ENCODE measurements around the gene EIF6. TPM values are rescaled to one million over a fixed set of nuclear protein-coding genes. Genes with fewer than 3 reads are reported as not detected.

EIF6 gene
- total and polyA plus RNA-seq, 2 donors (not counting 1 experiment from before 2014, with no cell fraction given), result 74.1 to 81.2 TPM

- TF ChIP-seq EZH2 (IDR thresholded peaks at IDR 0.05; ENCODE audit: borderline replicate concordance, insufficient read depth, low read depth, low read length, poor library complexity, severe bottlenecking), result no peak
- TF ChIP-seq CTCF (IDR thresholded peaks at IDR 0.05), result no peak
- POLR2A ChIA-PET, result interaction anchor here (0.5 kb wide), 1 partner anchor 1226 kb away, joined by 6 read pairs; no protein-coding TSS in a partner anchor
- no peaks in the 10 kb centered on the region for H3K4me1 Mint-ChIP-seq
- 98% methylated on average over 6 of the region's 6 CpGs for WGBS (ENCODE audit: insufficient coverage)
- no peak for DNase-seq
- H3K4me1 ChIP-seq (ENCODE audit: control insufficient read depth in 2 of 2, insufficient read depth in 2 of 2, low read length in 2 of 2), result no peaks in the 10 kb centered on the region
- no peak overlapping the region for H3K4me3 ChIP-seq (ENCODE audit: control extremely low read depth in 1 of 5, extremely low read depth in 1 of 5, insufficient read depth in 1 of 5, low read depth in 2 of 5, low read length in 4 of 5)
- no peak overlapping the region for H3K4me2 ChIP-seq (replicated peaks; ENCODE audit: low read depth, low read length, poor library complexity, severe bottlenecking)
- no peaks in the 10 kb centered on the region for H3K27me3 Mint-ChIP-seq
- no peaks in the 10 kb centered on the region for H3K9me3 Mint-ChIP-seq (ENCODE audit: insufficient read depth)
- no peak overlapping the region for H3K4me3 Mint-ChIP-seq
- H3K9ac ChIP-seq (ENCODE audit: low read length), result no peak overlapping the region
- peaks cover 35% of the 10 kb centered on the region for H3K79me2 ChIP-seq (ENCODE audit: control insufficient read depth, insufficient read depth, low read length)
- H4K20me1 ChIP-seq (ENCODE audit: control insufficient read depth, insufficient read depth, low read length, poor library complexity, severe bottlenecking), result peaks cover 8% of the 10 kb centered on the region
- H3K9me3 ChIP-seq (ENCODE audit: control extremely low read depth in 1 of 3, control insufficient read depth in 2 of 3, insufficient read depth in 1 of 3, low read length in 2 of 3), result no peaks in the 10 kb centered on the region
- CTCF ChIA-PET, result no interaction called here
- peaks cover 0 to 14% of the 10 kb centered on the region in 2 experiments for H3K36me3 ChIP-seq (replicated peaks in 1 of 2; ENCODE audit: control extremely low read depth in 1 of 2, control insufficient read depth in 1 of 2, extremely low read depth in 1 of 2, insufficient read depth in 2 of 2, low read length in 1 of 2)
- no peaks in the 10 kb centered on the region for H3K27me3 ChIP-seq (replicated peaks in 1 of 4; ENCODE audit: control extremely low read depth in 1 of 4, control insufficient read depth in 3 of 4, insufficient read depth in 4 of 4, low read length in 3 of 4)
- ATAC-seq (ENCODE audit: low read depth), result no peak
- H3K27ac ChIP-seq (ENCODE audit: low read length in 2 of 2), result no peak overlapping the region
- H2AFZ ChIP-seq (ENCODE audit: insufficient read depth, low read depth, low read length, poor library complexity, severe bottlenecking), result no peak overlapping the region
- H3K27ac Mint-ChIP-seq, result no peak overlapping the region
- intact Hi-C loops (cut with micrococcal nuclease), result no loop called here
Measured at GRCh38 chr20:35260426-35260825, 24.1 kb downstream of the EIF6 start.

- H3K4me3 Mint-ChIP-seq, result no peak overlapping the region
- no peak for ATAC-seq (ENCODE audit: low read depth)
- no peak overlapping the region for H3K27ac Mint-ChIP-seq
- no peak overlapping the region for H2AFZ ChIP-seq (ENCODE audit: insufficient read depth, low read depth, low read length, poor library complexity, severe bottlenecking)
- TF ChIP-seq EZH2 (IDR thresholded peaks at IDR 0.05; ENCODE audit: borderline replicate concordance, insufficient read depth, low read depth, low read length, poor library complexity, severe bottlenecking) (no peak), CTCF (IDR thresholded peaks at IDR 0.05) (no peak)
- peaks cover 0 to 6% of the 10 kb centered on the region in 2 experiments for H3K36me3 ChIP-seq (replicated peaks in 1 of 2; ENCODE audit: control extremely low read depth in 1 of 2, control insufficient read depth in 1 of 2, extremely low read depth in 1 of 2, insufficient read depth in 2 of 2, low read length in 1 of 2)
- H3K27ac ChIP-seq (ENCODE audit: low read length in 2 of 2), result no peak overlapping the region
- peaks cover 3% of the 10 kb centered on the region in 2 donors for H3K4me1 ChIP-seq (ENCODE audit: control insufficient read depth in 2 of 2, insufficient read depth in 2 of 2, low read length in 2 of 2)
- DNase-seq, result no peak
- H3K9me3 Mint-ChIP-seq (ENCODE audit: insufficient read depth), result no peaks in the 10 kb centered on the region
- 96% methylated on average over 3 of the region's 8 CpGs for WGBS (ENCODE audit: insufficient coverage)
- H3K4me2 ChIP-seq (replicated peaks; ENCODE audit: low read depth, low read length, poor library complexity, severe bottlenecking), result no peak overlapping the region
- H3K4me1 Mint-ChIP-seq, result peaks cover 3% of the 10 kb centered on the region
- H3K9ac ChIP-seq (ENCODE audit: low read length), result no peak overlapping the region
- H3K79me2 ChIP-seq (ENCODE audit: control insufficient read depth, insufficient read depth, low read length), result peaks cover 13% of the 10 kb centered on the region
- no peak overlapping the region for H3K4me3 ChIP-seq (ENCODE audit: control extremely low read depth in 1 of 5, extremely low read depth in 1 of 5, insufficient read depth in 1 of 5, low read depth in 2 of 5, low read length in 4 of 5)
- intact Hi-C loops (cut with micrococcal nuclease), result no loop called here
- ChIA-PET CTCF (no interaction called here), POLR2A (no interaction called here)
- no peaks in the 10 kb centered on the region for H3K27me3 ChIP-seq (replicated peaks in 1 of 4; ENCODE audit: control extremely low read depth in 1 of 4, control insufficient read depth in 3 of 4, insufficient read depth in 4 of 4, low read length in 3 of 4)
- H3K9me3 ChIP-seq (ENCODE audit: control extremely low read depth in 1 of 3, control insufficient read depth in 2 of 3, insufficient read depth in 1 of 3, low read length in 2 of 3), result no peaks in the 10 kb centered on the region
- H3K27me3 Mint-ChIP-seq, result no peaks in the 10 kb centered on the region
- no peaks in the 10 kb centered on the region for H4K20me1 ChIP-seq (ENCODE audit: control insufficient read depth, insufficient read depth, low read length, poor library complexity, severe bottlenecking)
Measured at GRCh38 chr20:35257175-35257909, 27.2 kb downstream of the EIF6 start.

Data from B cell (primary cell).